Thoracic aorta (tissue), 2 donors: ENCODE measurements around the gene MLLT10. TPM values are rescaled to one million over a fixed set of nuclear protein-coding genes. Genes with fewer than 3 reads are reported as not detected.

Source experiments
- ATAC-seq: fragments of 150-250 bp; one replicate; pipeline ENCODE4 v1.8.0; 2017; ENCODE audit warnings: low read depth; ENCODE audit not compliant: insufficient number of reproducible peaks, low FRiP score
- DNase-seq: peaks from one replicate; pipeline ENCODE4 v3.0.0-alpha.2; 2020; ENCODE audit warnings: low spot score
- H3K27ac ChIP-seq, 2 donors: fragments of 200-600 bp; sonication (generic); 1 replicate in 1 of 2; 2 replicates in 1 of 2; pipeline ENCODE4 v1.5.1; 2016; ENCODE audit warnings: mild to moderate bottlenecking in 2 of 2, moderate library complexity in 2 of 2
- H3K27me3 ChIP-seq: fragments of 200-600 bp; sonication (generic); replicated peaks from 2 replicates; pipeline ENCODE4 v1.6.0; 2016; ENCODE audit warnings: mild to moderate bottlenecking; ENCODE audit not compliant: insufficient read depth
- H3K36me3 ChIP-seq: fragments of 200-600 bp; sonication (generic); one replicate; pipeline ENCODE4 v1.5.1; 2016
- H3K4me1 ChIP-seq, 2 donors: fragments of 200-600 bp; sonication (generic); 1 replicate in 1 of 2; 2 replicates in 1 of 2; pipeline versions ENCODE4 v1.5.1 to v1.6.0; 2016; ENCODE audit warnings: low read depth in 2 of 2, mild to moderate bottlenecking in 1 of 2; ENCODE audit not compliant: control insufficient read depth in 1 of 2
- H3K4me3 ChIP-seq: fragments of 200-600 bp; sonication (generic); 2 replicates; pipeline ENCODE4 v1.5.1; 2016; ENCODE audit warnings: mild to moderate bottlenecking
- H3K9me3 ChIP-seq: fragments of 200-600 bp; sonication (generic); 2 replicates; pipeline ENCODE4 v1.5.1; 2016
- CTCF ChIP-seq: fragments of 200-600 bp; sonication (generic); IDR thresholded peaks from one replicate; pipeline ENCODE4 v1.5.1; 2019; ENCODE audit warnings: antibody characterized with exemption
- total RNA-seq, 2 donors: library from RNA; depleted of rRNA; stranded (reverse); fragments of >200 nt; gene quantifications; one replicate each; pipeline versions ENCODE4 v1.1.0 to v1.2.3, GENCODE V29; 2016

MLLT10 gene
- total RNA-seq, 2 donors from 2014 or later: 35.1 to 54.7 TPM

- DNase-seq (no peak), ATAC-seq (no peak)
- Histone ChIP-seq H3K4me3 (no peak overlapping the region), H3K27me3 (no peaks in the 10 kb centered on the region), H3K9me3 (no peaks in the 10 kb centered on the region), H3K4me1 (no peaks in the 10 kb centered on the region), H3K27ac (no peak overlapping the region), H3K36me3 (peaks cover 2% of the 10 kb centered on the region)
- no peak for TF ChIP-seq CTCF
Measured at GRCh38 chr10:21749788-21750187, 215.8 kb downstream of the MLLT10 start.

DNA sequence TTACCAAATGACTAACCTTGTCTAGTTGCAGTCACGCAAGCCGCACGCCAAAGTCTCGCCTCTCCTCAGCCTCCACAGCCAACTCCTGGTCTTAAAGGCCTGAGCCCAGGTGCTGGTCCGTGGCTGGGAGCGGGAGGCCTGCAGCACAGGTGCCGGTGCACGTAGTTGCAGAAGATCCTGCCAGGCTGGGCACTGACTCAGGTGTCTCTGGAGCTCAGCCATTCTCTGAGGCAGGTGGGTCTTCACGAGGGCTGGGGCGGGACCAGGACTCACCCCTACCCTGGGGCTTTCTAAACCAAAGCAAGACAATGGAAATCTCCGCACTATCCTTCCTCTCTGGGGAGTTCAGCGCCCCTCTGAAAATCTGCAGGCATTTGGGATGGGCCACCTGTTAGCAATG lies 216.4 kb downstream of the MLLT10 start:
- no peaks in the 10 kb centered on the region for H3K36me3 ChIP-seq
- H3K27ac ChIP-seq: no peak overlapping the region
- H3K27me3 ChIP-seq: no peaks in the 10 kb centered on the region
- H3K4me3 ChIP-seq: no peak overlapping the region
- no peak for TF ChIP-seq CTCF
- ATAC-seq: no peak
- no peaks in the 10 kb centered on the region for H3K9me3 ChIP-seq
- H3K4me1 ChIP-seq: no peaks in the 10 kb centered on the region
- DNase-seq: no peak

- TF ChIP-seq CTCF: no peak
- no peak overlapping the region for H3K4me3 ChIP-seq
- no peak for DNase-seq
Measured at GRCh38 chr10:21751341-21752310, 217.6 kb downstream of the MLLT10 start.

DNA sequence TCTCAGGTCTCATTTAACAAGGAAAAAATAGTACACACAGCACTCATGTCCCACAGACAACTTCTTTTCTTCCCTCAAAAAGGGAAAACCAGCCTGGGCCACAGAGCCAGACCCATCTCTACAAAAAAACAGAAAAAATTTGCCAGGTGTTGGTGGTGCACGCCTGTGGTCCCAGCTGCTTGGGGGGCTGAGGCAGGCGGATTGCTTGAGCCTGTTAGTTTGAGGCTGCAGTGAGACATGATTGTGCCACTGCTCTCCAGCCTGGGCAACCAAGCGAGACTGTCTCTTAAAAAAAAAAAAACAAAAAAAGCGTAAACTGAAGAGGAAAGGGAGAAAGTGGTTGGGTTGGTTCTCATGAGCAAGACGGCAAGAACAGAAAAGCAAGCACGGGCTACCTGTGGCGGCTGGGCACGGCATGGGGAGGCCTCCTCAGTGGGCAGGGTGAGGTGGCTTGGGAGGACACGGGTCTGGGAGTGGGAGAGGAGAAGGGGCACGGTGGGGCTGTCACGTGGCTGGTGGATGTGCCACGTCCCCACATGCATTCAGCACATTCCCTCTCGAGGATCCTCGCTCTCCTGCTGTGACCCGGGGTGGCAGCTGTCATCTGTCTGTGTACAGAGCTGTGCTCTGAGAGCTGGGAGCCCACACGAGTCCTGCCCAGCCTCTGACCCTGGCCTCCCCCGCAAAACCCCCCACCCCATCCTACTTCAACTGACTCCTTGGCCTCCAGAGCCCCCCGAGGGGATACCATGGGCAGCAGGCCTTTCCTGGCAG lies 219.7 kb downstream of the MLLT10 start:
- Histone ChIP-seq H3K4me1 (no peaks in the 10 kb centered on the region), H3K9me3 (no peaks in the 10 kb centered on the region), H3K36me3 (peaks cover 2% of the 10 kb centered on the region), H3K4me3 (no peak overlapping the region), H3K27ac (no peak overlapping the region), H3K27me3 (no peaks in the 10 kb centered on the region)
- no peak for ATAC-seq
- no peak for TF ChIP-seq CTCF
- no peak for DNase-seq

More at GRCh38 chr10:21751341-21752310, 217.6 kb downstream of the MLLT10 start:
- Histone ChIP-seq H3K27ac (no peak overlapping the region), H3K4me1 (no peaks in the 10 kb centered on the region), H3K36me3 (no peaks in the 10 kb centered on the region), H3K27me3 (no peaks in the 10 kb centered on the region), H3K9me3 (no peaks in the 10 kb centered on the region)
- ATAC-seq: no peak

DNA sequence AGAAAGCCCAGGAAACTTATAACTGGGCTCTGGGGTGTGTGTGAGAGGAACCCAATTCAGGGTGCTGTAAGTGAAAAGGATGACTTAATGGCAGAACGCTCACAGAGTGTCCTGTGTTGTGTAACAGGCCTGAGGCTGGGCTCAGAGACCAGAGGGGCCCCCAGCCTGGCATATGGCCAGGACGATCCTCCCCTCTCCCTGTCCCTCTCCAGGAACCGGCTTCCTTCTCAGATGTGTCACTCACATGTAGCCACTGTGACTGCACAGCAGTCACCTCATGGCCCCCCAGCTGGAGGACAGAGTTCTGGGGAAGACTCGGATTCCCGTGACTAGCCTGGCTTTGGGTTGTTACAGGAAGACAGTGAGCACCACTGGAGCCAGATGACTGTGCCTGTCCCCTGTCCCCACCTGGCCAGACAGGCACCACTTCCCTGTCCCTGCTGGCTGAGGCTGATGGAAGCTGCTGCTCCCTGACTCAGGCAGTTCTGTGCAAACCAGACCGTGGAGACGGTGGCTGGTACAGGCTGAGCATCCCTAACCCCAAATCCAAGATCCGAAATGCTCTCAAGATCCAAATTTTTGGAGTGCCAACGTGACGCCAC lies 220.5 kb downstream of the MLLT10 start:
- Histone ChIP-seq H3K4me3 (no peak overlapping the region), H3K27ac (no peak overlapping the region), H3K27me3 (no peaks in the 10 kb centered on the region), H3K9me3 (no peaks in the 10 kb centered on the region), H3K36me3 (peaks cover 9% of the 10 kb centered on the region), H3K4me1 (no peaks in the 10 kb centered on the region)
- TF ChIP-seq CTCF: no peak
- ATAC-seq (no peak), DNase-seq (no peak)
